NCI-H2029 (cell line): ENCODE results near the gene KPNB1.

Experiments
- DNase-seq: peaks from one replicate; lab custom pipeline; 2025; lab: John Stamatoyannopoulos, UW

The KPNB1 gene

GRCh38 chr17:47728214-47728877 is 78.6 kb downstream of the KPNB1 start:
- DNase-seq, result no peak

GRCh38 chr17:47729476-47729875 is 79.8 kb downstream of the KPNB1 start:
- DNase-seq, result no peak

DNA sequence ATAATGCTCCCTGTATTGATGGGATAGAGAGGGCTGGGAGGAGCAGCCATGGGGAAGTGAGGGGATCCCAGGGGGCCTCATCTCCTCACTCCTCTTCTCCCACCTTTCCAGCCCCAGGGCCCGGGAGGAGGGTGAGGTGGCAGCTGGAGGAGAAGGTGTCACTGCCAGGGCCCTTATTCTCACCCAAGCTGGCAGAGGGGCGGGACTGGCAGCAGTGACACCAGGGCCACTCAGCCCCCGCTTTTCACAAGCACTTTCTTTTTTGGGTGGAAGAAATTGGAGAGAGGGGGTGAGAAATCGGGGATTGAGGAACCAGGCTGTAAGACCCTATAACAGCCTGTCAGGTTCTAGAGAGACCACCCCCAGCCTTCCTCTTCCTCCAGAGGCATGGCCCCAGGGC is 81.0 kb downstream of the KPNB1 start:
- no peak for DNase-seq

DNA sequence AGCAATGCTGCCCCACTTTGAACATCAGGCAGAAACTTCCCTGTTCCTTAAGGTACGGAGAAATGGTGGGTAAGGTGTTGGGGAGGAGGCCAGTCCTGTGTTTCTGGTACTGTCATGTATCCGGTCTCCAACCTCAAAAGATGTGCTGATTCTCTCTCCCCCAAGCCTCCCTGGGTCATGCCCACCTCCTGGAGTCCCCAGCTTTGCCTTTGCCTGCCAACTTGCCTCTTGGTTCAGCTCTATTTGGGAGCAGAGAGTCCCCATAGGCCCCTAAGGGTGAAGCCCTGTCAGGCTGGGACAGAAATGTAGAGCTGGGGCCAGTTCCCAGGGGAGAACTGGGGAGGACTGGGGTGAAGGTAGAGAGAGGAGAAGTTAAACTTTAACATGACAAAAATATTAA is 81.7 kb downstream of the KPNB1 start:
- no peak for DNase-seq

DNA sequence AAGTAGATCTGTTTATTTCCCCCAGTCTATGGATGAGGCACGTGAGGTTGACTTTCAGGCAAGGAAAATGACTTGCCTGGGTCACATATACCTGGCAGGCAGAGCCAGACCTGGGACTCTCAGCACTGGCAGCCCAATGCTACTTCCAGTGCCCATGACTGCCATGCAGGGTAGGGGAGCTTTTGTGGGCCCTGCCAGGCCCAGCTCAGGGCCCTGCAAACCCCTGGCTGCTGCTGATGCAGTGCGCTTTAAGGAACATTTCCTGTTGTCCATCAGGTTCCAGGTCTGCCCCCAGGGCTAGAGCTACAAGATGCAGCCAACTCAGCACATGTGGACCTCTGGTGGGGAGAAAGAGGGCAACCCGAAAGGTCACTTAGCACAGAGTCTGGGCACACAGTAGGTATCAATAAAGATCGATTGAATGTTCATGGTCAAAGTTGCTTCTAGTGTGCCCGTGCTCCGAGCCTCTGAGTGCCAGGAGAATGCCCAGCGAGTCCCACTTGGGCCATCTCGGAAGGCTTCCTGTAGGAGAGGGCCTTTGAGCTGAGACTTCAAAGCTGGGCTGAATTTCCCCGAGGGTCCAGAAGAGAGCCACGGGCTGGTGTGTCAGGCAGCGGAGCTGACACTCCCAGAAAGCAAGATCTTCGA is 82.8 kb downstream of the KPNB1 start:
- DNase-seq, result no peak

GRCh38 chr17:47733047-47733673 is 83.4 kb downstream of the KPNB1 start, which contains the start of gene TBX21:
Gene TBX21, plus strand, starts transcription at chr17:47733236. Its CDS starts 219 bp downstream, at chr17:47733455.
- no peak for DNase-seq

DNA sequence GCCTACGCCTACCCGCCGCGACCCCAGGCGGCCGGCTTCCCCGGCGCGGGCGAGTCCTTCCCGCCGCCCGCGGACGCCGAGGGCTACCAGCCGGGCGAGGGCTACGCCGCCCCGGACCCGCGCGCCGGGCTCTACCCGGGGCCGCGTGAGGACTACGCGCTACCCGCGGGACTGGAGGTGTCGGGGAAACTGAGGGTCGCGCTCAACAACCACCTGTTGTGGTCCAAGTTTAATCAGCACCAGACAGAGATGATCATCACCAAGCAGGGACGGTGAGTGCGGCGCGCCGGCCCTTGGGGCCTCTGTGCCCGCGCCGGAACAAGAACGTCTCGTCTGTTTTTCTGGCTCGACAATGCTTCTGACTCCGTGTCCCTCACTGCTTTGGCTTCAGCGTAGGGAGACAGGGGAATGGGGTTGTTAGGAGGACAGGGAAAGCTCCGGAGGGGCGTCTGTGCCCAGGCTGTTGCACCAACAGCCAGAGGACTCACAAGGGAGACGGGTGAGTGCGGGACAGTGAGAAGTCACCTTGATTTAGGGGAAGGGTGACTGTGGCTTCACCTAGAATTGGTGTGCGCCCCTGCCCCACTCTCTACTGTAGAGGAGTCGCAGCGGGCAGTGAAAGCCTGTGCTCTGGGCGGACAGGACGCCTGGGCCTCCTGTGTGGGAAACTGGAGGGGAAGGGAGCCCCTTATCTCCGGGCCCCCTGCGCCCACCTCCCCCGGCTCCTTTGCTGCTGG is 84.1 kb downstream of the KPNB1 start:
- no peak for DNase-seq

DNA sequence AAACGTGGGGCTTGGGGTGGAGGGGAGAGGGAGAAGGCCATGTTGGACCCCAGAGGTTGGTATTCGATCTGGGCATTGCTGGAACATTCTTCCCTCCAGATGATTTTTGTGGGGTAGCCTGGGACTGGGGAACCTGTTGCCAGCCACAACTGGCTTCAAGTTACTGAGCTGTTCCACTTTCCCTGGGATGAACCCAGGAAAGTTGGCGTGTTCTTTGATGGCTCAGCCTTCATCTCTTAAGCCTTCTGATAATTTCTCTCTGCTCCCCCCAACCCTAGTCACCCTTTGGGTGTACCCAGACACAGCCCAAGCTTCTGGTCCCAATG is 85.4 kb downstream of the KPNB1 start:
- no peak for DNase-seq
